EL (cell line): ENCODE results near the gene CHIT1.
A peak's percentile ranks its signal among the peaks of the same experiment; 100 is the strongest.
"Not testable (repeated sequence)": the region's sequence is repeated elsewhere in the genome, so short reads cannot be mapped to it uniquely, and the experiment has no call there.

Experiments
- DNase-seq: peaks from one replicate; pipeline ENCODE4 v3.0.0-alpha.2; 2016

Gene CHIT1

GRCh38 chr1:203229471-203230135 is at the start of gene CHIT1:
Gene CHIT1 (minus strand): TSS chr1:203229673. CDS start chr1:203229636, 37 bp downstream.
- DNase-seq, result peak; percentile 28

- peak; percentile 19 for DNase-seq
These were observed 49.5 kb upstream of the CHIT1 start for GRCh38 chr1:203278885-203279406.

- peak; percentile 70 for DNase-seq
These were observed 48.8 kb upstream of the CHIT1 start for GRCh38 chr1:203278082-203278884.

- no peak for DNase-seq
These were observed 47.6 kb upstream of the CHIT1 start for GRCh38 chr1:203276916-203277545.

GRCh38 chr1:203276408-203276807 is 46.9 kb upstream of the CHIT1 start:
- no peak for DNase-seq

GRCh38 chr1:203275656-203276272 is 46.3 kb upstream of the CHIT1 start:
- no peak for DNase-seq

GRCh38 chr1:203274603-203275381 is 45.3 kb upstream of the CHIT1 start:
- no peak for DNase-seq

- no peak for DNase-seq
These were observed 44.6 kb upstream of the CHIT1 start for GRCh38 chr1:203273869-203274602.

GRCh38 chr1:203273206-203273868 is 43.9 kb upstream of the CHIT1 start:
- peak; percentile 74 for DNase-seq

GRCh38 chr1:203272633-203273205 is 43.2 kb upstream of the CHIT1 start:
- no peak for DNase-seq

GRCh38 chr1:203271962-203272632 is 42.6 kb upstream of the CHIT1 start:
- DNase-seq, result no peak

GRCh38 chr1:203271018-203271743 is 41.7 kb upstream of the CHIT1 start:
- DNase-seq, result peak; percentile 62

GRCh38 chr1:203270448-203270847 is 41.0 kb upstream of the CHIT1 start:
- DNase-seq, result no peak

- DNase-seq, result no peak
These were observed 40.2 kb upstream of the CHIT1 start for GRCh38 chr1:203269654-203270020.

- peak; percentile 68 for DNase-seq
These were observed 39.6 kb upstream of the CHIT1 start for GRCh38 chr1:203268901-203269653.

GRCh38 chr1:203267912-203268311 is 38.4 kb upstream of the CHIT1 start:
- DNase-seq, result no peak

- DNase-seq, result peak; percentile 85
These were observed 37.9 kb upstream of the CHIT1 start for GRCh38 chr1:203267347-203267846.

GRCh38 chr1:203266140-203266539 is 36.7 kb upstream of the CHIT1 start:
- DNase-seq, result not testable (repeated sequence)
